IPS DF 6.9 (cell line): ENCODE measurements around the gene ARFIP1.

ENCODE experiments used
- DNase-seq: peaks from one replicate; pipeline ENCODE4 v3.0.0-alpha.2; 2013; ENCODE audit warnings: low read depth, low spot score
- H3K27ac ChIP-seq: one replicate; pipeline ENCODE4 v1.5.1; 2013; ENCODE audit warnings: low read length, control low read depth
- H3K27me3 ChIP-seq: 2 replicates; pipeline ENCODE4 v1.6.1; 2013; ENCODE audit warnings: mild to moderate bottlenecking, low read length; ENCODE audit not compliant: control insufficient read depth, insufficient read depth
- H3K36me3 ChIP-seq: 2 replicates; pipeline ENCODE4 v1.6.1; 2013; ENCODE audit warnings: low read length; ENCODE audit not compliant: control insufficient read depth, insufficient read depth
- H3K4me1 ChIP-seq: 2 replicates; pipeline ENCODE4 v1.6.1; 2013; ENCODE audit warnings: low read length; ENCODE audit not compliant: control insufficient read depth, insufficient read depth
- H3K4me3 ChIP-seq: 2 replicates; pipeline ENCODE4 v1.5.1; 2013; ENCODE audit warnings: mild to moderate bottlenecking, low read length
- H3K9me3 ChIP-seq: 2 replicates; pipeline ENCODE4 v1.6.1; 2013; ENCODE audit warnings: low read length, inconsistent platforms; ENCODE audit not compliant: control insufficient read depth, insufficient read depth
- WGBS: extraction: QIAGEN DNeasy Blood & Tissue Kit; methylation state at CpG from one replicate; pipeline ENCODE4 v1.1.7; 2013; ENCODE audit warnings: mixed read lengths, missing lambda C conversion rate; ENCODE audit not compliant: insufficient read length, insufficient coverage; 5-methylcytosine and 5-hydroxymethylcytosine counted together

The ARFIP1 gene

GRCh38 chr4:152785639-152786615, 6.2 kb downstream of the ARFIP1 start:
- no CpG with 5 or more reads among the region's 3 CpGs for WGBS
- H3K27ac ChIP-seq = no peak overlapping the region
- H3K9me3 ChIP-seq = no peaks in the 10 kb centered on the region
- H3K4me1 ChIP-seq = no peaks in the 10 kb centered on the region
- H3K36me3 ChIP-seq = no peaks in the 10 kb centered on the region
- no peaks in the 10 kb centered on the region for H3K27me3 ChIP-seq
- no peak for DNase-seq
- H3K4me3 ChIP-seq = no peak overlapping the region

DNA sequence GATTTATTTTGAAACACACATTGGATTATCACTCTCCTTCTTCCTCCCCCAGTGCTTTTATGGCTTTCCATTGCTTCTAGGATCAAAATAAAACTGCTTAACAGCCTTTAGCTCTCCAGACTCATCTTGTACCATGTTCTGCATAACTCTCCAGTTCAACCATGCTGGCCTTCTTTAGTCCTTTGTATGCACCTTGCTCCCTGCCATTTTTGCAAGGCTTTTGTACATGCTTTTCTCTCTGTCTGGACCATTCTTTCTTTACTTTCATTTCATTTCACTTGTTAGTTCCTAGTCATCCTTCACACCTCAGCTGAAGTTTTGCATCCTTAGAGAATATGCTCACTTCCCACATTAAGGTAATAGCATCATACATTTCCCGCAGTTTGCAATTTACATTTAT, 6.9 kb downstream of the ARFIP1 start:
- Histone ChIP-seq H3K27ac (no peak overlapping the region), H3K4me3 (no peak overlapping the region), H3K9me3 (no peaks in the 10 kb centered on the region), H3K27me3 (no peaks in the 10 kb centered on the region), H3K36me3 (no peaks in the 10 kb centered on the region), H3K4me1 (no peaks in the 10 kb centered on the region)
- WGBS = no CpG with 5 or more reads among the region's 1 CpG
- DNase-seq = no peak

- H3K4me1 ChIP-seq = no peaks in the 10 kb centered on the region; the same call in 1 of the 2 replicates
- no peaks in the 10 kb centered on the region; the same call in 1 of the 2 replicates for H3K36me3 ChIP-seq
- H3K4me3 ChIP-seq = no peak overlapping the region
- DNase-seq = no peak
- no peaks in the 10 kb centered on the region for H3K9me3 ChIP-seq
- H3K27me3 ChIP-seq = no peaks in the 10 kb centered on the region
- no peak overlapping the region for H3K27ac ChIP-seq
- WGBS = no CpG with 5 or more reads among the region's 3 CpGs
Observed at GRCh38 chr4:152795891-152796290, 16.1 kb downstream of the ARFIP1 start.

DNA sequence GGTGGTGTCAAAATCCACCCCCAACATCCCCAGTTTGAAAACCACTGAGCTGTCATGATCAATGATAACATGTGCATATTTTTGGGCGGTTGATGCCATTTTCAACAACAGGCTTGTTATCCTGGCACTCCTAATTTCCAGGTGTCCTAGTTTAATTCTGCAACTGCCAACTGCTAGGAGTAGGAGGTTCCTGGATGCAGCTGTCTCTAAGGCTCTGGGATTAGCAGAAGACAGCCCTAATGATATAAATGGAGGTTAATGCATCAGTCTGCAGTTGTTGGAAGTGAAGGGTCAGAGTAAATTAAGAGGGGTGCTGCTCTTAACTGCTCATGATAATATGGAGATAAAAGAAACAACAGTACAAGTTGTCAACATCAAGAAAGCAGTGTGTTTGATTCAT, 23.8 kb downstream of the ARFIP1 start:
- DNase-seq = no peak
- Histone ChIP-seq H3K27ac (no peak overlapping the region), H3K36me3 (no peaks in the 10 kb centered on the region; the same call in 1 of the 2 replicates), H3K27me3 (no peaks in the 10 kb centered on the region), H3K9me3 (no peaks in the 10 kb centered on the region), H3K4me1 (peaks cover 1% of the 10 kb centered on the region; the same call in 1 of the 2 replicates), H3K4me3 (no peak overlapping the region)
- no CpG with 5 or more reads among the region's 1 CpG for WGBS

GRCh38 chr4:152805071-152805650, 25.4 kb downstream of the ARFIP1 start:
- no peak overlapping the region for H3K4me3 ChIP-seq
- no peaks in the 10 kb centered on the region; the same call in 1 of the 2 replicates for H3K36me3 ChIP-seq
- WGBS = no CpG with 5 or more reads among the region's 2 CpGs
- no peaks in the 10 kb centered on the region for H3K9me3 ChIP-seq
- H3K27me3 ChIP-seq = no peaks in the 10 kb centered on the region
- H3K4me1 ChIP-seq = peaks cover 2% of the 10 kb centered on the region; the same call in 1 of the 2 replicates
- DNase-seq = no peak
- H3K27ac ChIP-seq = no peak overlapping the region

GRCh38 chr4:152805818-152806217, 26.1 kb downstream of the ARFIP1 start:
- no peak overlapping the region for H3K4me3 ChIP-seq
- H3K4me1 ChIP-seq = peaks cover 2% of the 10 kb centered on the region; the same call in 1 of the 2 replicates
- no peaks in the 10 kb centered on the region for H3K9me3 ChIP-seq
- DNase-seq = no peak
- H3K36me3 ChIP-seq = no peaks in the 10 kb centered on the region
- H3K27me3 ChIP-seq = no peaks in the 10 kb centered on the region
- no CpG with 5 or more reads among the region's 2 CpGs for WGBS
- H3K27ac ChIP-seq = no peak overlapping the region

DNA sequence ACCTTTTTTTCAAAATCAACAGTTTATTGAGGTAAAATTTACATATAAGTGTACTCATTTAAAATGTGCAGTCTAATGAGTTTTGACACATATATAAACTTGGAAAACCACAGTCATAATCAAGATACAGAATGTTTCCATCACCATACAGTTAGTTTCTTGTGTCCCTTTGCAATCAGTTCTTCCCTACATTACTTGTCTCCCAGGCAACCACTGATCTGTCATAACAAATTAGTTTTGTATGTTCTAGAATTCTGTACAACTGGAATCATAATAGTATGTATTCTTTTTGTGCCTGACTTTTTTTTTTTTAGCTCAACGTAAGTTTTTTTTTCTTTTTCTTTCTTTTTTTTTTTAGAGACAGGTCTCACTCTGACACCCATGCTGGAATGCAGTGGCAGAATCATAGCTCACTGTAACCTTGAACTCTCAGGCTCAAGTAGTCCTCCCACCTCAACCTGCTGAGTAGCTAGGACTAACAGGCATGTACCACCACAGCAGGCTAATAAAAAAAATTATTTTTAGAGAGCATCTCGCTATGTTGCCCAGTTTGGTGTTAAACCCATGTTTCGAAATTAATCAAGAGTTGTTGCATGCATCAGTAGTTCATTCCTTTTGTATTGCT, 26.9 kb downstream of the ARFIP1 start:
- no CpG with 5 or more reads among the region's 3 CpGs for WGBS
- Histone ChIP-seq H3K4me1 (peaks cover 2% of the 10 kb centered on the region; the same call in 1 of the 2 replicates), H3K27ac (no peak overlapping the region)

DNA sequence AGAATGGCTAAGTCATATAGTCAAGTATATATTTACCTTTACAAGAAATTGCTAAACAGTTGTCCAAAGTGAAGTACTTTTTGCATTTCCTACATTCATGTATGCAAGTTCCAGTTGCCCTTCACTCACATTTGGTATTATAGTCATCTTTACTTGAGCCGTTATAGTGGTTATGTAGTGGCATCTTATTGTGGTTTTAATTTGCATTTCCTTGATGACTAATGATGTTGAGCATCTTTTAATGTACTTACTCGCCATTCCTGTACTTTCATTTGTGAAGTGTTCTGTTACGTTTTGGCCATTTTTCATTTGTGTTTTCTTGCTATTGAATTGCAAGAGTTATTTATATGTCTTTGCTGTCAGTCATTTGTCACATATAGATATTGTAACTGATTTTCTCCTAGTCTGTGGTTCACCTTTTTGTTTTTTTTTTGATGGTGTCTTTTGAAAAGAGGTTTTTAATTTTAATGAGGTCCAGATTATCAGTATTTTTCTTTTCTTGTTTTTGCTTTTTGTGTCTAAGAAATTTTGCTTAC, 27.6 kb downstream of the ARFIP1 start:
- Histone ChIP-seq H3K27ac (no peak overlapping the region), H3K27me3 (no peaks in the 10 kb centered on the region)
- DNase-seq = no peak

More for the DNA sequence above, 26.9 kb downstream of the ARFIP1 start:
- no peaks in the 10 kb centered on the region for H3K27me3 ChIP-seq
- DNase-seq = no peak
- H3K9me3 ChIP-seq = no peaks in the 10 kb centered on the region
- no peak overlapping the region for H3K4me3 ChIP-seq
- H3K36me3 ChIP-seq = no peaks in the 10 kb centered on the region

DNA sequence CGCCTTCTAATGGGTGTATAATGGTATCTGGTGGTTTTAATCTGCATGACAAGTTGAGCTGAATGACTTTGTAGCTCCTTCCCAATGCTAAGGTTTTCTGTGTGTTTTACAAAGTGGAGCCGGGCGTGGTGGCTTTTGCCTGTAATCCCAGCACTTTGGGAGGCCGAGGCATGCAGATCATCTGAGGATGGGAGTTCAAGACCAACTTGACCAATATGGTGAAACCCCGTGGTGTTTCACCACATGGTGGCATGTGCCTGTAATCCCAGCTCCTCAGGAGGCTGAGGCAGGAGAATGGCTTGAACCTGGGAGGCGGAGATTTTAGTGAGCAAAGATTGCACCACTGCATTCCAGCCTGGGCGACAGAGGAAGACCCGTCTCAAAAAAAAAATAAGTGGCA, 28.9 kb downstream of the ARFIP1 start:
- Histone ChIP-seq H3K27ac (no peak overlapping the region), H3K4me3 (no peak overlapping the region), H3K27me3 (no peaks in the 10 kb centered on the region), H3K36me3 (no peaks in the 10 kb centered on the region), H3K9me3 (no peaks in the 10 kb centered on the region), H3K4me1 (peaks cover 2% of the 10 kb centered on the region; the same call in 1 of the 2 replicates)
- no peak for DNase-seq
- no CpG with 5 or more reads among the region's 8 CpGs for WGBS

More for the DNA sequence above, 27.6 kb downstream of the ARFIP1 start:
- WGBS = no CpG with 5 or more reads among the region's 3 CpGs
- Histone ChIP-seq H3K4me3 (no peak overlapping the region), H3K36me3 (no peaks in the 10 kb centered on the region), H3K4me1 (peaks cover 2% of the 10 kb centered on the region; the same call in 1 of the 2 replicates), H3K9me3 (no peaks in the 10 kb centered on the region)

DNA sequence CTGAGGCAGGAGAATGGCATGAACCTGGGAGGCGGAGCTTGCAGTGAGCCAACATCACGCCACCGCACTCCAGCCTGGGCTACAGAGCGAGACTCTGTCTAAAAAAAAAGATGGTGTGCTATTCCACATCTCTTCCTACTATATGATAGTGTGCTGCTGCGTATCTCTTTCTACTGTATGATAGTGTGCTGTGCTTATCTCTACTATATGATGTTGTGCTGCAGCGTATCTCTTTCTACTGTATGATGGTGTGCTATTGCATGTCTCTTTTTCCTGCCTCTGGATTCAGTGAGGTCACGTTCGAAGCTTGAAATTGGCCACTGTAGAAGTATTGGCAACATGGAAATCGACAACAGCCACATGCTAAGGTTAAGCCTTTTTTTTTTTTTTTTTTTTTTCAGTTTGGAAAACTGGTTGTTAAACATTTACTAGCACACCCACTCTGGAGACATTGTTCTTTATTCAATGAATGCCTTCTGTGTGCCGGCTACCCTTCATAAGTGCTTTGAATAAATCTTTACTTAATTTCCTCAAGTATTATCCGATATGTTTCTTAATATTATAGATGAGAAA, 31.0 kb downstream of the ARFIP1 start:
- Histone ChIP-seq H3K4me3 (no peak overlapping the region), H3K36me3 (no peaks in the 10 kb centered on the region), H3K27ac (no peak overlapping the region), H3K27me3 (no peaks in the 10 kb centered on the region), H3K9me3 (no peaks in the 10 kb centered on the region), H3K4me1 (peaks cover 2% of the 10 kb centered on the region; the same call in 1 of the 2 replicates)
- no CpG with 5 or more reads among the region's 11 CpGs for WGBS
- DNase-seq = no peak
